Stimulated activated CD4-positive, alpha-beta T cell treated with anti-CD3 and anti-CD28 coated beads, Interleukin-15, amount 100 ng/mL, for 24 hours (primary cell): ENCODE measurements around the gene KCNAB1.

ENCODE experiments used
- DNase-seq: peaks from one replicate; pipeline ENCODE4 v3.0.0-alpha.2; 2020

Gene KCNAB1

DNA sequence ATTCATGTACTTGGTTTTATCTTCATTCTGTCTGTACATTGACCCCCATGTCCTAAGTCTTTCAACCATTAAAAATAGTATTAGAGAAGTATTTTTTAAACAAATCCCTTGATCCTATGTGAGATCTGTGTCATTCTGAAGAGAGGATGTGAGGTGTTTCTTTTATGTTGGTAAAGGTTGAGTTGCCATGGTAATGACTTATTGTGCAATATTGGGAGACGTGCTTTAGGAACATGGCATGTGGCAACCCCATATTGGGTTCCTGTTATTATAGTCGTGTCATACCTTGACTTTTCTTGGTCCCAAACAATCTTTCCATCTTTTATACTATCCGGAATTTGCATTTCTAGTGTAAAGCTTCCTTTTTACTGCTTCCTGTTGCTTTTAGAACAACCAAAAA is 203.1 kb downstream of the KCNAB1 start:
- no peak for DNase-seq

GRCh38 chr3:156330415-156330814 is 210.0 kb downstream of the KCNAB1 start:
- DNase-seq = no peak

DNA sequence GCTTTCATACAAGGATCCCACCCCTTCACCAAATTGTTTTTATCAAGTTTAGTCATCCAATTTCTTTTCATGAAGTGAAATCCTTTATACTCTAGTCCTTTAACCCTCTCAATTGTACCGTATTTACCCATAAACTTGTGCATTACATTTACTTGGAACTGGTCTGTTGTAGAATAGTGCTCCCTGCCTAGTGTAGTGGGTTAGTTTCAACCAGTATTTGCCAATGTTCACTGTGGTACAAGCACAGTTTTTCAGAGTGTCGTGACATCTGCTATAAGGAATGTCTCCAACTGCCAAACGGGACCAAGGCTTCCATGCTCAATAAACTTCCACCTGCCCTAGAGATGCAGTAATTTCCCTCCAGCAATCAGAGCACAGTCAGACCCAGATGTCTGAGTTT is 211.9 kb downstream of the KCNAB1 start:
- no peak for DNase-seq

DNA sequence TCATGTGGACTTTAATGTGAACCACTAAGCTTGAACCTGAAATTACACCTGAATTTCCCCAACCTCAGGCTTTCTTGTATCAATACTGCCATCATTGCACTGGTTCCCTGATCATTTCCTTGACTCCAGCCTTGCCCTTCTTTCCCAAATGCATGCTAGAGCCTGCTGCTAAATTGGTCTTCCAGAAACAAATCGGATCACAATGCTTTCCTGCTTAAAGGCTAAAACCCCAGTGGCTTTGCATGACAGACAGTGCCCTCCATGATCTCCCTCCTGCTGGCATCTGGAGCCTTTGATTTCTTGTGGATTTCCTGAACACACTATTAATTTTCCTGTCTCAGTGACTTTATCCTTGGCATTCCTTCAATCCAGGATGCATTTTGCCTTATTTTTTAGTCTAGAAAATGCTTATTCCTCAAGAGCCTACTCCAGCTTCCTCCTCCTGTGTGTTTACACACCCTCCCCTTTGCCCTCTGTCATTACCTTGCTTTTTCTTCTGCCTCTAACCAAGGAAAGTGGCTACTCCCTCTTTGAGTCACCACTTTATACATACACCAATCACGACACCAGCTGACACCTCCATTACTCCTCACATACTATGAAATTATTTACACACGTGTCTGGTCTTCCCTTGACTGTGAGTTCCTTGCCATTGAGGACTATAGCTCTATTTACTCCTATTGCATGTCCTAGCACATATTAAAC is 214.6 kb downstream of the KCNAB1 start:
- DNase-seq = no peak

- DNase-seq = no peak
Measured at GRCh38 chr3:156339491-156339890, 219.1 kb downstream of the KCNAB1 start.

DNA sequence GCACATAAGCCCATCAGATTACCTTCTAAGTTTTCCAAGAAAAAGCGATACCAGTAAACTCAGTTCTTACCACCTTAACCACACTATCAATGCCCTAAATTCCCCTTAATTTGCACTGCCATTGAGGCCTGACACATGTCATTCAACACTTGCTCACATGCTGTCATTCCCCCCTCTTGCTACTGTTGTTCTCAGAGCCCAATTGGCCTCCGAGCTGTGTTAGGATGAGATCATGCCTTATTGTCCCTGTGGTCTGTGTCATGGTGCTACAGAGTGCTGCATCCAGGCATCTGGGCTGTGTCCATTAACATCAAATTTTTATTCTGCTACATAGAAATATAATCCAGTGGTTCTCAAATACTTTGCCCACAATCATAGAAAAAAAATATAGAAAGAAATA is 221.0 kb downstream of the KCNAB1 start:
- no peak for DNase-seq

GRCh38 chr3:156341831-156342416 is 221.5 kb downstream of the KCNAB1 start:
- DNase-seq = no peak

GRCh38 chr3:156344215-156344614 is 223.8 kb downstream of the KCNAB1 start:
- no peak for DNase-seq

DNA sequence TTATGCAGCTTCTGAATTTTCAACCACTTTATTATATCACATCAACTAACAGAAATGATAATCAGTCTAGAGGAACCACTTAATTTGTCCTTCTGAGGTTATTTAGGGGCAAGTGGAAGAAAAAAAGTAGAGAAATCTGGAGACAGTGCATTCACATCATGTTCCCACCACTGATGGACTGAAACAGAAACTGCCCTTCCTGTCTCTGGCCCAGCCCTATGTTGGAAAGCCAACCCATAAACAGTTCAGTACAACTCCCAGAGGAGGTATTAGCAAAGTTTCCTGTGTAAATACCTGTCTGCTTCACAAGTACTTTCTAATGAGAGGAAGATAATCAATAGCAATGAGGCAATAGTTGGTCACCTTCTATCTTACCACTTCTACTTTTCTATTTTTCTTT is 228.7 kb downstream of the KCNAB1 start:
- DNase-seq = no peak

DNA sequence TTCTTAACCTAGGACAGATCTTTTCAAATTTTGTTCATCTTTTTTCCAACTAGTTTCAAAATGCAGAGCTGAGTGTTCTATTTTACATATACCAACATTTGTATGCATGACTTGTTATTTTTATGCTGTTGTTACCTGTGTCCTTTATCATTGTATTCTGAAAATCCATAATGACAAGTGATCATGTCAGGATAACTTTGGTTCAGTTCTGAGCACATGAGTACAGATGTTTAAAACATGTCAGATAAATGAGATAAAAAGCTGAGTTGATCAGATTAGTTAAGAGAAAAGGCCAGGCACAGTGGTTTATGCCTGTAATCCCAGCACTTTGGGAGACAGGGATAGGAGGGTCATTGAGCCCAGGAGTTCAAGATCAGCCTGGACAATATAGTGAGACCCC is 229.6 kb downstream of the KCNAB1 start:
- DNase-seq = no peak

DNA sequence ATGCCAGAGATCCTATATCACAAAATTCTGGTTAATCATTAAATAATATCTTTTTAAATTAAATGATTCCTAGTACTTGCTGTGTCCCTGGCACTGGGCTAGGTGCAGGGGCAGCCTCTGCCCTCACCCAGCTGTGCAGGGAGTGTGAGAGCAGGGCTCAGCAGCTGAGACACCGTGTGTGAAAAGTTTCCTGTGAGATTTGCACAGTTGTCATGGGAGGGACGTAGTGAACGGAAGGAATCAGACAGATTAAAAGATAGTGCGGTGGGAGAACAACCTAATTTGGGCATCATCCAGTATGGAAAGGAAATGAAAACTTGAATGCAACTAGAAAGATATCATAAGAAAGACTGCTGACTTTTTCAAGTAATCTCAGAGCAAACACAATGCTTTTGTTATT is 230.4 kb downstream of the KCNAB1 start:
- DNase-seq = no peak

DNA sequence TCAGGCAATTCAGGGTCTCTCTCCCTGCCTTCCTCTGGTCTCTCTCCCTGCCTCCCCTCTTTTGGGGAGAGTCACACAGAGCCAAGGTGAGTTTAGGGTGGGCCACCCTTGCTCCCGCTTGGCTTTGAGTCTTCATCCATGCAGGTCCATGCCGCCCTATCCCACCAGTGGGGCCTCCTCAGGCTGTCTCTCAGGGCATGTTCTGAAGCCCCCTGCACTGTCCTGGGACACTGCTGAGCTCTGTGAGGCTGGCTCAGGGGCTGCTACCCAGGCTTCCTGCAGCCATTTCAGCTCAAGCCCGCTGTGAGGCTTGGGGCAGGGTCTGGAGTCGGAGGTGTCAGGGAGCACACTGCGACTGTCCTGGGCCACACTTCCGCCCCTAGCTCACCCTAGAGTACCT is 231.4 kb downstream of the KCNAB1 start:
- DNase-seq = no peak

- no peak for DNase-seq
Measured at GRCh38 chr3:156352728-156353127, 232.3 kb downstream of the KCNAB1 start.

DNA sequence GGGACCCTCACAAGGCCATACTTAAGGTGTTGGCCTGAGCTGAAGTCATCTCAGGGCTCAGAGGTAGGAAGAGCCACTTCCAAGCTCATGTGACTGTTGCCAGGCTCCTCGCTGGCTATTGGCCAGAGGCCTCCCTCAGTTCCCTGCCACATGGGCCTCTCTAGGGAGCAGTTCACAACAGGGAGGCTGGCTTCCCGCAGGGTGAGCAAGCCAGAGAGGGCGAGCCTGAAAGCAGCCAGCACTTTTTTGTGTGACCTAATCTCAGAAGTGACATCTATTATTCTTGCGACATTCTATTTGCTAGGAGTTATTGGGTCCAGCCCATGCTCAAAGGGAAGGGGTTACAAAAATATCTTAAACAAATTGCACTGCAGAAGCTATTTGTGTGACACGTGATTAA is 233.2 kb downstream of the KCNAB1 start:
- no peak for DNase-seq

DNA sequence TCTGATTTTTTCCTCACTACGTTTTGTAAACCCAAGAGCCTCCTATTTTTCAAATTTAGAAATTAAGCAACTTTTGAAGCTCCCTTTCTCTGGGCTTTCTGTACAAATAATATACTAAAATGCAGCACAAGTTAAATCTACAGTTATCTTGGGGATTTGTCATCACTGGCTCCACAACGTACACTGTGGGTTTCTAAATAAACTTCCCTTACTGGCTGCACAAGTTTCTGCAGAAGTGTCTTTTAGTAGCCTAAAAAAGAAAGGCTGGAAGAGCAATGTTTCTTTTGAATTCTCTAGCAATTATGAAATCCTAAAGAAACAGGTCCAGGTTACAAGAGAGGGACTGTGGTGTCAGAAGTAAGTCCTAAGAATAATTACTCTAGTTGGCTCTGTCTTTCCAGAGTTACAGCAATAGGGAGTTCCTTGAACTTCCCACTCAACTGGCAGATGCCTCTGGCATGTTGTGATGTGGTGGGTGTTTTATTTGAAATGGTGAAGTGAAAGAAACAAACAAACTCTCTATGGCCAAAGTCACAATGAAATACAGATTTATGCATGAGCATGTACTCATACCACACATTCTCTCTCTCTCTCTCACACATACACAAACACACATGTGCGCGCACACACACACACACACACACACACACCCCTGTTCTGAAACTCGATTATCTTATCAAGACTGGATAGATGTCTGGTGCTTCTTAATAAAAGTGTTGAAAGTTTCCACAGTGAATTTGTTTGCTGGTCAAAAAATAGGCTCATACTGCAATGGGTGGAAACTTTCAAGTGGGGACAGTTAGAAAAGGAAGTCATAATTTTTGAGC is 236.4 kb downstream of the KCNAB1 start:
- DNase-seq = no peak

GRCh38 chr3:156358232-156358631 is 237.9 kb downstream of the KCNAB1 start:
- DNase-seq = no peak

- no peak for DNase-seq
Measured at GRCh38 chr3:156359368-156359767, 239.0 kb downstream of the KCNAB1 start.

- DNase-seq = no peak
Measured at GRCh38 chr3:156360083-156360482, 239.7 kb downstream of the KCNAB1 start.

DNA sequence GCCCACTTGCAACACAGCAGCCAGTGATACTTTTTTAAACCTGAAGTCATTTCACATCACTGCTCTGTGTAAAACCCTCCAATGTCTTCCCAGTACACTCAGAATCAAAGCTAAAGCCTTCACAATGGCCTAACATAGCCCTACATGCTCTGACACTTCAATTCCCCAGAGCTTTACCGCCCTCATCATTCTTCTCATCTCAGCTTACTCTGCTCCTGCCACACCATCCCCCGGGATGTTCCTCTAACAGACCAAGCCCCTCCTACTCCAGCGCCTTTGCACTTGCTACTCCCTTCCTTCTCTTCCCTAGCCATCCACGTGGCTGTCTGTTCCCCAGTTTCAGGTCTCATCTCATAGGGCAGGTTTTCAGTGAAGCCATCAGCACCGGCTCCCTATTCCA is 240.6 kb downstream of the KCNAB1 start:
- no peak for DNase-seq

- no peak for DNase-seq
Measured at GRCh38 chr3:156366559-156366958, 246.2 kb downstream of the KCNAB1 start.

DNA sequence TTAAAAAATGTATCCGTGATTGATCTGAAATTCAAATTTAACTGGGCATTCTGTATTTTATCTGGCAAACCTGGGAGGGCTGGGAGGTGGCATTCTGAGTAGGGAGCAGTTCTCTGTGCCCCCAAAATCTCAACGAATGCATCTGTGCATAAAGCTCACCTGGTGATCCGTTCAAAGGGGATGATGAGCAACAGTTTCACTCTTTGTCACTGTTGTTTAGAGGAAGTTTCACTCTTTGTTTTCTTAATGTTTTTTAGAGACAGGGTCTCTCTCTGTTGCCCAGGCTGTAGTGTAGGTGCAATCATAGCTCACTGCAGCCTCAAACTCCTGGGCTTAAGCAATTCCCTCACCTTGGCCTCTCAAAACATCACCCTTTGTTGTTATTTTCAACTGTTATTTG is 247.8 kb downstream of the KCNAB1 start:
- no peak for DNase-seq

- DNase-seq = no peak
Measured at GRCh38 chr3:156371701-156372100, 251.3 kb downstream of the KCNAB1 start.

DNA sequence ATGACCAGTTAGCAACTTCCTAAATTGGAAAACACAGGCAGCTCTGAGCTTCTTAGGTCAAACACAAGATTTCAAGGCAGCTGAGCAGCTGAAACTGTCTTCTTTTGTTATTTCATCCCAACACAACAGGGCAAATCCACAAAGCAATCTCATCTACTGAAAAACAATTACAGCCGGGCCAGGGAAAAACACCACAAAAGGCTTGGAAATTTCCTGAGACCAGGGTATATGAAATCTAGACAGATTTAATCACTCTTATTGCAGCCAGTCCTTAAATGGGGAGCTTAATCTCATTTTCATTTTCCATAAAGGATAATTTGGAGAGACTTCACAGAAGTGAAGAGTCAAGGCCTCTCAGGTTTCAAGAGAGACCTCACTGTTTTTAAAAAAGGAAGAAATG is 252.7 kb downstream of the KCNAB1 start:
- no peak for DNase-seq

- DNase-seq = no peak
Measured at GRCh38 chr3:156373654-156374053, 253.3 kb downstream of the KCNAB1 start.
